ENCODE measurements around the gene ARL6IP4. TPM values are rescaled to one million over a fixed set of nuclear protein-coding genes. Genes with fewer than 3 reads are reported as not detected.
A peak's percentile ranks its signal among the peaks of the same experiment; 100 is the strongest.

ARL6IP4 gene
- total RNA-seq, 1 experiment from 2014 or later, result 189 TPM

DNA sequence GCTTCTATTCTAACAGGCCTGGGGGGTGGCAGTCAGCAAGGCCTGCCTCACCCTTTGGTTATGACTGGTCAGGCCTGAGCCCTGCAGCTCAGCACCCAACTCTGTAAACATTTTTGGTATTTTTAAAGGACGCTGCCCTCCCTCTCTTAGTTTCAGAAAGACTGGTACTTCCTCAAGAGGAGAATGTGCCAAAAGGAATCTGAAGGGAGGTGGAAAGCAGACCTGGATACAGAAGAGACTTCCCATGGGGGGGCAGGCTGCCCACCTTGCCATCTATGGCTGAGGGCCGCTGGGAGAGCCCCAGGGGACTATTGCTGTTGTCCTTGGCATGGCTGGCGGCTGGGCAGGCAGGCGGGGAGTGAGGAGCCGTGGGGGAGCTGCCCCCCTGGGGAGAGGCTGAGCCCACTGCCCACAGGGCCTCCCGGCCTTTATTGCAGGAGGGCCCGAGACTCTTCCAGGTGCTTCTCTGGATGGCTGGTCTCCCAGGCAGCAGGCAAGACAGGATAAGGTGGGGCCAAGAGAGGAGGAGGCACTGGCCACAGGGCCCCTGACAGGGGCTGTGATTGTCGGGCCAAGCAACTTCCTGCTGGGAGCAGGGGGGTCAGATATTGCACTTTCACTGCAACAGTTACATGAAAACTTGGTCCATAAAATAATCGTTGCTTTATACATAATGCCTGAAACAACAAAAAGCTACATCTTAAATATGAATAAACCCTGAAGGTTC lies 3.5 kb downstream of the ARL6IP4 start:
- no peaks in the 10 kb centered on the region for H3K27me3 ChIP-seq (replicated peaks; ENCODE audit: insufficient read depth, low read depth, low read length, poor library complexity)
- ChIA-PET CTCF (no interaction called here), POLR2A (ENCODE audit: low non-redundant PET) (no interaction called here)
- intact Hi-C loops (cut with micrococcal nuclease; ENCODE audit: unreplicated experiment), result loop anchor here (5.0 kb wide), 2 partner anchors 168 to 253 kb away; partner anchors contain the start of gene PITPNM2
- H3K4me3 ChIP-seq (ENCODE audit: low read depth, low read length, poor library complexity, severe bottlenecking), result no peak overlapping the region
- H3K9me3 ChIP-seq (ENCODE audit: low read depth, low read length, poor library complexity, severe bottlenecking), result no peaks in the 10 kb centered on the region
- peaks cover 15% of the 10 kb centered on the region for H3K4me1 ChIP-seq (ENCODE audit: insufficient read depth, low read length, poor library complexity, severe bottlenecking)
- TF ChIP-seq CTCF (conservative IDR thresholded peaks at IDR 0.05; ENCODE audit: low read depth, low read length) (no peak), EZH2 (IDR thresholded peaks at IDR 0.05; ENCODE audit: borderline replicate concordance, low read depth, low read length, poor library complexity, severe bottlenecking) (no peak)
- H3K36me3 ChIP-seq (ENCODE audit: insufficient read depth, low read length, poor library complexity, severe bottlenecking), result peaks cover 16% of the 10 kb centered on the region
- H3K27ac ChIP-seq (ENCODE audit: low read depth, low read length, poor library complexity, severe bottlenecking), result peak overlapping the region; percentile 28
- no peak for DNase-seq (ENCODE audit: low spot score)
- BruUV-seq (replicated peaks), result no TSS peak

DNA sequence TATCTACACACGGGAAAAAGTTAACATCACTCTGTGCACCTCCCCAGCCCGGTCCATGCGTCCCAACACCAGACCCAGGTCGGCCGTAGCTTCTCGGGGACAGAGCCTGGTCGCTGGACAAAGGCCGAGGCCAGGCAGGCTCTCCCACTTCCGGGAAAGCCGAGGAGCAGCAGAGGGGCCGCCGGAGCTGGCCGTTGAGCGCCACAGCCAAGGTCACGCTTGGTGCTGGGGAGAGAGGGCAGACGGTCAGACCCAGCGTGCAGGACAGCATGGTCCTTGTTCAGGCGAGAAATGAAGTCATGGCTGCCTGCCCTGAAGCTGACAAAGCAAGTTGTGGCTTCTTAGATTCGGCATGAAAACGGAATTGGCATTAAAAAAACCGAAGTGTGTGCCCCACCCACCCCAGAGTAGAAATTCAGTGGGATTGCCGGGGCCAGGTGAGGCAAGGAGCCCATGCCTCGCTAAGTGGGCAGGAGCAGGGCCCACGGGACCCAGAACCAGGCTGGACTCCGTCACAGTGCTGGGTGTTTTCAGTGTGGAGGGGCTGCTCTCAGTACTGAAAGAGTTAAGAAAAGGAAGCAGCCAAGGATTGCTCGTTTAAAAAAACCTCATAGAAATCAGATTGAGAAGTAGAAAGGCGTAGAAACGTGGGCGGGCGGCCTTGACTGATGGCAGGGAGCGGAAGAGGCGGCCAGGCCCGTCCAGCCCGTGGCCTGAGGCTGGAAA lies 4.3 kb downstream of the ARL6IP4 start:
- intact Hi-C loops (cut with micrococcal nuclease; ENCODE audit: unreplicated experiment), result loop anchor here (5.0 kb wide), 2 partner anchors 168 to 253 kb away; partner anchors contain the start of gene PITPNM2

More for the DNA sequence above, 4.3 kb downstream of the ARL6IP4 start:
- ChIA-PET CTCF (no interaction called here), POLR2A (ENCODE audit: low non-redundant PET) (no interaction called here)
- Histone ChIP-seq H3K4me3 (ENCODE audit: low read depth, low read length, poor library complexity, severe bottlenecking) (no peak overlapping the region), H3K27me3 (replicated peaks; ENCODE audit: insufficient read depth, low read depth, low read length, poor library complexity) (no peaks in the 10 kb centered on the region), H3K4me1 (ENCODE audit: insufficient read depth, low read length, poor library complexity, severe bottlenecking) (peaks cover 7% of the 10 kb centered on the region), H3K36me3 (ENCODE audit: insufficient read depth, low read length, poor library complexity, severe bottlenecking) (peaks cover 16% of the 10 kb centered on the region), H3K9me3 (ENCODE audit: low read depth, low read length, poor library complexity, severe bottlenecking) (no peaks in the 10 kb centered on the region), H3K27ac (ENCODE audit: low read depth, low read length, poor library complexity, severe bottlenecking) (peak overlapping the region; percentile 37)
- no peak for DNase-seq (ENCODE audit: low spot score)
- BruUV-seq (replicated peaks), result no TSS peak
- TF ChIP-seq EZH2 (IDR thresholded peaks at IDR 0.05; ENCODE audit: borderline replicate concordance, low read depth, low read length, poor library complexity, severe bottlenecking) (no peak), CTCF (conservative IDR thresholded peaks at IDR 0.05; ENCODE audit: low read depth, low read length) (no peak)

All from A673 (cell line).